ENCODE results near the gene LRBA.

Gene LRBA

DNA sequence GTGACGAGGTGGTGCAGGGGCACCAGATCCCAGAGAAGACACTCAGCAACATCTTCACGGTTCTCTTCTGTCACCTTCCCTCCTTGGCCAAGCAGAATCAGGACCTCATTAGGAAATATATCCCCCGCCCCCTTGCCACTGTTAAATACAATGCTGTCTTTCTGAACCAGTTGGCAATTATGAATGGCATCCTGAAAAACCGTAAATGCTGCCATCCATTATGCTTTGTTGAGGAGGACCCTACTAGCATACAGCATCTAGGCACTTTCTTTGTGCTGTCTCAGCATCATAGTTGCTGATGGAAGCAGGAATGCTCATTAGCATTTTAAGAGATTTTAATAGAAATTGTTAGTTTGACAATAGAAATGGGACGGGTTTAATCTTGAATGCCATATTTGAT lies 798.4 kb downstream of the LRBA start:
- no peak for DNase-seq (ENCODE audit: low read depth, low spot score)

DNA sequence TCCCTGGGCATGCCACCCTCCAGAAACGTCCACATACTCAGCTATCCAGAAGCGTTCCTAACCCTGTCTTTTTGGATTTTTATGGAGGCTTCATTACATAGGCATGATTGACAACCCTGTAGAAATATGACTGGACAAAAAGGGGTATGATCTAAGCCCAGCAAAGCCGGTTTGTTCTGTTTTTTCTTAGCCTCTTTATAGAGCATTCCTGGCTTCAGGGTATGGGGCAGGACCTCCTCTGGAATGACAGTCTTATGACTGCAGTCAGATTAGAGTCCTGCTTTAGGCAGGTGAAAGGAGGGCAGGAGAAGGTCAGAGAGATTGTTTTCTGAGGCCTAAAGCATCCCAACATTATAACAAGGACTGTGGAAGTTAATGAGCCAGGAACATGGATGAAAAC lies 799.5 kb downstream of the LRBA start:
- DNase-seq (ENCODE audit: low read depth, low spot score): no peak

All from activated naive CD8-positive, alpha-beta T cell treated with anti-CD3 and anti-CD28 coated beads, Interleukin-2, amount 50 U/mL, for 16 hours (primary cell).